GM12891 (cell line): ENCODE results near the gene GSTK1.

ENCODE experiments used
- PAX5 ChIP-seq: IDR thresholded peaks from 2 replicates; pipeline ENCODE4 v1.6.1; 2011; ENCODE audit warnings: low read length, moderate library complexity, mild to moderate bottlenecking; ENCODE audit not compliant: insufficient read depth, severe bottlenecking
- POLR2A ChIP-seq: IDR thresholded peaks from 2 replicates; pipeline ENCODE4 v1.6.1; 2011; ENCODE audit warnings: low read depth, low read length, control low read depth
- POLR2AphosphoS5 ChIP-seq: IDR thresholded peaks from 2 replicates; pipeline ENCODE4 v1.6.1; 2011; ENCODE audit warnings: low read depth, low read length, control low read depth
- POU2F2 ChIP-seq: IDR thresholded peaks from 2 replicates; pipeline ENCODE4 v1.6.1; 2011; ENCODE audit warnings: low read depth, mild to moderate bottlenecking, control low read depth, low read length, moderate library complexity

DNA sequence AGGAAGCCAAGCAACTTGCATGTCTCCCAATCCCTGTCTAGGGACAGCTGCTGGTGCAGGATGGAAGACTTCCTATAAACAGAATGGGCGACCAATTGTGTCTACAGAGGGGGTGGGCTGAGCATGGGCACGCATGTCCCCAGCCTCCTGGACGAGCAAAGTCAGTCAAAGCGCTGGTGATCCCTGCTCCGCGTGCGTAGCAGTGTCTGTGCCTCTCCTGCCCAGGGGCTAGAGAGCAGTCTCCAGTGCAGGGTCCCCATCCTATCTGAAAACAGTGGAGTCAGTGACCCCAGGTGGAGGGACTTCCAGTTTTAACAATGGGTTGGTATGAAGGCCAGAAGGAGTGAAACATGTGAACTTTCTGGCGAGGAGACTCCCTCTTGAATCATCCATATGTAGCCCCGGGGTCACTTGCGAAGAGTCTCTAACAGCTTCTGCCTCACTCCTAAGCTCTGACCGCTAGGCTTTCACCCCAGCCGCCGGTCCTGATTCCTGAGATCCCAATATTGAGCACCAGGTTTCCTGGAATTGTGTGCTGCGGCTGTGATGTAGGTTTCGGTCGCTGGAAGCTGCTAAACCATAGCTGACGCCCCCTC, 24.2 kb downstream of the GSTK1 start:
- no peak for TF ChIP-seq POU2F2
- TF ChIP-seq POLR2AphosphoS5, result no peak
- no peak for TF ChIP-seq POLR2A
- no peak for TF ChIP-seq PAX5
